ENCODE results near the gene SHCBP1L.
"Not testable (repeated sequence)": the region's sequence is repeated elsewhere in the genome, so short reads cannot be mapped to it uniquely, and the experiment has no call there.

The SHCBP1L gene

GRCh38 chr1:182962554-182963115, 9.7 kb upstream of the SHCBP1L start:
- peak; percentile 74 for DNase-seq

GRCh38 chr1:182960046-182960445, 7.1 kb upstream of the SHCBP1L start:
- DNase-seq, result no peak

GRCh38 chr1:182957902-182958395, 5.0 kb upstream of the SHCBP1L start:
- no peak for DNase-seq

GRCh38 chr1:182956708-182957365, 3.9 kb upstream of the SHCBP1L start:
- no peak for DNase-seq

GRCh38 chr1:182955596-182956588, 2.9 kb upstream of the SHCBP1L start:
- no peak for DNase-seq

GRCh38 chr1:182953826-182954225, 860 bp upstream of the SHCBP1L start:
- no peak for DNase-seq

GRCh38 chr1:182943336-182943735, 9.6 kb downstream of the SHCBP1L start:
- not testable (repeated sequence) for DNase-seq

GRCh38 chr1:182942145-182942544, 10.8 kb downstream of the SHCBP1L start:
- DNase-seq, result not testable (repeated sequence)

- DNase-seq, result no peak
These were observed 13.6 kb downstream of the SHCBP1L start for GRCh38 chr1:182939413-182939812.

GRCh38 chr1:182935716-182936115, 17.2 kb downstream of the SHCBP1L start:
- no peak for DNase-seq

GRCh38 chr1:182930985-182931384, 22.0 kb downstream of the SHCBP1L start:
- no peak for DNase-seq

GRCh38 chr1:182927693-182928433, 25.1 kb downstream of the SHCBP1L start:
- no peak for DNase-seq

- DNase-seq, result no peak
These were observed 27.3 kb downstream of the SHCBP1L start for GRCh38 chr1:182925661-182926060.

GRCh38 chr1:182917378-182917777, 35.6 kb downstream of the SHCBP1L start:
- no peak for DNase-seq

- no peak for DNase-seq
These were observed 39.6 kb downstream of the SHCBP1L start for GRCh38 chr1:182913401-182913800.

- DNase-seq, result no peak
These were observed 42.8 kb downstream of the SHCBP1L start for GRCh38 chr1:182910143-182910542.

GRCh38 chr1:182909578-182909977, 43.4 kb downstream of the SHCBP1L start:
- peak; percentile 13 for DNase-seq

GRCh38 chr1:182905321-182905720, 47.6 kb downstream of the SHCBP1L start:
- no peak for DNase-seq

GRCh38 chr1:182901946-182902345, 51.0 kb downstream of the SHCBP1L start:
- DNase-seq, result not testable (repeated sequence)

GRCh38 chr1:182897696-182898095, 55.3 kb downstream of the SHCBP1L start:
- DNase-seq, result no peak

GRCh38 chr1:182890927-182891610, 61.9 kb downstream of the SHCBP1L start:
- peak; percentile 26 for DNase-seq

- no peak for DNase-seq
These were observed 63.0 kb downstream of the SHCBP1L start for GRCh38 chr1:182889997-182890396.

All from NCI-H1092 treated with DMSO at 0.1 percent for 48 hours (cell line).